ENCODE data around the gene ACSL3.

ACSL3 gene

DNA sequence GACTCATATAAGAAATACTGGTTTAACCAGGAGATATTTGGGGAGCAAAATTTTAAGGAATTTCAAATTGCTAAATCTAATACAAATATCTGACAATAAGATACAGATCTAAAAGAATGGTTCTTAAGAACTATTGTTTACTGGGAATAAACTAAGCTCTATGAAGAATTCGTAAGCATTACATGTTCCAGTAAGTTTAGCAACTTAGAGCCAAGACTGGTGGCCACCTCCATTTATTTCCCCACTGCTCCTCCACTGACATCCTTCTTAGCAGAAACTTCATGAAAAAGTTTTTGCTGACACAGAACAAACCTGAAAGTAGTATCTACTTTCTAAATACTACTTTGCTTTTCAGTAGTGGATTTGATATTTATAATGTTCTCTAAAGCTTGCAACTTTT, 83.0 kb downstream of the ACSL3 start:
- DNase-seq (ENCODE audit: low spot score), result no peak

DNA sequence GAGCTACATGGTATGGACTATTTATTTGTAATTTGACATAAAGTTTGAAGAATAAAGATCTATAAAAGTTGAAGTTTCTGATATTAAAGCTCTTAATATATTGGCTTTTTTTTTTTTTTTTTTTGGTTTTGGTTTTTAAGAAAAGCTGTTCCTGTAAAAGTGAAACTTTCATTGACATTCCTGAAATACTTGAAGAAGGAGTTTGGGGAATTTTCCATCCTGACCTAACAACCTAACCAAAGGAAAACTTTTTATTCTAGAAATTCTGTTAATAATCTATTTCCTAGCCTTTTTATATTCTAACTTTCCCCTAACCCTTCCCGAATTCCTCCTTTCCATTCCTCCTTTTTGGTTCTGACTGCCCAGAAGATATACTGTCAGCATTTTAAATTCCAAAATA, 83.7 kb downstream of the ACSL3 start:
- no peak for DNase-seq (ENCODE audit: low spot score)

- DNase-seq (ENCODE audit: low spot score), result no peak
Measured at GRCh38 chr2:222944971-222945740, 84.3 kb downstream of the ACSL3 start.

- no peak for DNase-seq (ENCODE audit: low spot score)
Measured at GRCh38 chr2:222945887-222946286, 85.1 kb downstream of the ACSL3 start.

DNA sequence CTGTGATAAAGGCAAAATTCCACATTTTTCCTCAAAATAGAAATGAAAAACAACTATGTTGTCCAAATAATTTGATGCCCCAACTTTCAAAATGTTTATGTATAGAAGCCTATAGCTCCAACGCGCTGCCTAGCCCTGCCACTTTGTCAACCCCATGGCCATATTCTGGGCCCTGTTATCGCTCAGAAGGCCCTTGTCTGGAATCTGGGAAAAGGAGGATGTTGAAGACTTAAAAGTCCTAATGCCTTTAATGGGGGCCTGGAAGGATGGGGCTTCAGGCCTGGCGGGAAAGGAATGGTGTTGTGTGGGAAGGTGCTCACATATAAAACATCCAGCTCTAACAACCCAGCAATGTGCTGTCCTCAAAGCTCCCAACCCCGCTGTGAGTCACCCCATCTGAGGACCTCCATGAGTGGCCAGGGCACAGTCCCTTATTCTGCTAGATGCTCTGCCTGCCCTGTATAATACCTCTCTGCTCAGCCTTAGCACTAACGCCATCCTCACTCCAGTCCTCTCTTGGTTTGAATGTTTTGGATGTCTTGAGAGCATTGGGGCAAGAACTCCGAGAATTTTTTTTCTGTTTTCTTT, 86.0 kb downstream of the ACSL3 start:
- DNase-seq (ENCODE audit: low spot score), result no peak

DNA sequence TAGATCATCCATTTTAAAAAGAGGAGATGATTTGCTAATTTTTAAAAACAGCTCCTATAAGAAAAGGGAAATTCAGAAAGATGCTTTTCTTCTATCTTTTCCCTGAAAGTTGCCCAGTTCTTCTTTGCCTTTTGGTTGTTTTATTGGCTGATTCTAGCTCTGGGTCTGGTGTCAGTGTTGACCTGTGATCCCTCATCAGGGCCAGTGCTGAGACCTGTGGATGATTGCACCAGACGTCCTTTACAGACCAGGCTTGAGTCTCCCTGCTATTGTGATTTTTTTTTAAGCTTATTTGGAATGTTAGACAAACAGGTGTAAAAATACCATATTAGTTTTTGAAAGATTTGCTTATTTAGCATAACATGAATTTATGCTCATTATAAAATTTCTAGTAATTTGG, 88.2 kb downstream of the ACSL3 start:
- DNase-seq (ENCODE audit: low spot score), result no peak

DNA sequence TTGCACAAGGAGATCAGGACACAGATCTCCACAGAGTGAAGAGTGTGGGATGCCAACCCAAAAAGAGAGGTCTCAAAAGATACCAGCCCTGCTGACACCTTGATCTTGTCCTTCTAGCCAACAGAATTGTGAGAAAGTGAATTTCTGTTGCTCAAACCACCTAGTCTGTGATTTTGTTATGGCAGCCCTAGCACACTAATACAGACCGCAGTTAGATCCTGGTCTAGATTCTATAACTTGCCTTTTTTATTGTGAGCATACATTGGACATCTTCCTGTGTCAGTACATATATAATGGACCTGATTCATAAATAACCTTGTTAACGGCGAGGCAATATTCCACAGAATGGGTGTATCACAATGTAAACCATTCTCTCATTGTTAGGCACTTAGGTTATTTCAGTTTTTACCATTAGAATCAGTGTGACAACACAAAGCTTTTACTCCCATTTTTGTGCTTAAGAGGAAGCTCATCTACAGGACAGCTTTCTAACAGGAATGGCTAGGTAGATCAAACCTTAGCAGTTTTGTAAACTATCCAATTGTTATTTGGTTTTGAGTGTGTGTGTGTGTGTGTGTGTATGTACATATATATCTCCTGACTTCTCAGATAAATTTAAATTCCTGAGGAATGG, 89.0 kb downstream of the ACSL3 start:
- DNase-seq (ENCODE audit: low spot score), result no peak

- DNase-seq (ENCODE audit: low spot score), result no peak
Measured at GRCh38 chr2:222950638-222951285, 89.9 kb downstream of the ACSL3 start.

GRCh38 chr2:222952204-222952603, 91.4 kb downstream of the ACSL3 start:
- no peak for DNase-seq (ENCODE audit: low spot score)

- DNase-seq (ENCODE audit: low spot score), result no peak
Measured at GRCh38 chr2:222955008-222955407, 94.2 kb downstream of the ACSL3 start.

DNA sequence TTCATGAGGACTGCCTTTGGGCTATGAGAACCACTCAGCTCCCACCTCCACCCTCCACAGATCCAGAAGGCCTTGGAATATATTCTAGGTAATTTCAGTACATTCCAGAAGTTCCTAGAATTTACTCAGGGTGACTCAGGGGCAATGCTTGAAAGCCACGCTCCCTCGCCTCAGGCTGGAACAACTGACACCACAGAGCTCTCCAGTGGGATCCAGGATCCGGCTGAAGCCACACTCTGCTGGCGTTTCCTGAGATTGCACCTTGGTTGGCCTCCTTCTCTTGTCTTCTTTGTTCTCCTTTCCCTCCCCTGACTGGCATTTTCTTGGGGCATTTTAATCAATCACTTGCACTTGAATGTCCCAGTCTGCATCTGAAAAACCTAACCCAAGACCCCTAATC, 98.5 kb downstream of the ACSL3 start:
- DNase-seq (ENCODE audit: low spot score), result no peak

GRCh38 chr2:222960126-222960525, 99.3 kb downstream of the ACSL3 start:
- no peak for DNase-seq (ENCODE audit: low spot score)

GRCh38 chr2:222963641-222964040, 102.8 kb downstream of the ACSL3 start:
- no peak for DNase-seq (ENCODE audit: low spot score)

- DNase-seq (ENCODE audit: low spot score), result no peak
Measured at GRCh38 chr2:222964376-222965031, 103.7 kb downstream of the ACSL3 start.

DNA sequence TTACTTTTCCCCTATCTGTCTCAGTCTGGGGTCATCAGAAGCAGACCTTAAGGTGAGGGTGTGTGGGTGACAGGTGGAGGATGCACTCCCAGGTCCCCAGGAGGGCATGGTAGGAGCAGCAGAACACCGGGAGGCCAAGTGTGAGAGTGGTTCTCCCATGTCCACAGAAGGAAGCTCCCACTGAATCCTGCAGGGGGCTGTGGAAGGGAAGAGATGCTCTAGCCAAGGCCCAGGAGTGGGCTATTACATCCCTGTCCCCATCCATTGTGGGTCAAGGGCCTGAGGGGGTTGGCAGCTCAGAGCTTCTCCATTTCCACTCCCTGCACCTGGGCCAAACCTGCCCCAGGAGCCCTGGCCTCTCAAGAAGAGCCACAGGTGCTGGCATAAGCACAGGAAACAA, 104.7 kb downstream of the ACSL3 start:
- DNase-seq (ENCODE audit: low spot score), result no peak

DNA sequence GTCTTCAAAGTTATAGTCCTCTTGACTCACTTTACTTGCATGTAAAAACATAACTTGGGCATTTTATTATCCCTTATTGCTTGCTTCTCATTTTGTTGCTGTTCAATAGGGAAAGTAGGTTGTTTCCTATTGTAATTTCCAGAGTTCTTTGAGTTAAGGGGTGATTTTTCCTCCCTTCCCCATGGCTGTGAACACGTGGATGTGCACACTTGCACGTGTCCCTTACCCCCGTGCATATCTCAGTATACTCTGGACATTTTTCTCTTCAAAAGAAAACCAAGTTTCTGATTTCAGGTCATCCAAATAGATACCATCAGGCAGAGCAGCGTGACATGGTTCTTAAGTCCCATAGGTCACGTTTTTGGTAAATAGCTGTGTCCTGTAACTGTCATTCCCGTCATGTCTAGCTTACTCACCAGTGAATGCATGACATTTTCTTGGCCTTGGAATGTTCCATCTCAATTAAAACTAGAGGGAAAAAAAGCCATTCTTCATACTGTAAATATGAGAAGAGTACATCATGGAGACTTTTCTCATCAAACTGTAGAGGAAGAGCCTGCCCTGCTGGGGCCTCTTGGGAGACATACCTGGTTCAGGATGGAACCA, 107.8 kb downstream of the ACSL3 start:
- DNase-seq (ENCODE audit: low spot score), result no peak

- DNase-seq (ENCODE audit: low spot score), result no peak
Measured at GRCh38 chr2:222969491-222969890, 108.7 kb downstream of the ACSL3 start.

DNA sequence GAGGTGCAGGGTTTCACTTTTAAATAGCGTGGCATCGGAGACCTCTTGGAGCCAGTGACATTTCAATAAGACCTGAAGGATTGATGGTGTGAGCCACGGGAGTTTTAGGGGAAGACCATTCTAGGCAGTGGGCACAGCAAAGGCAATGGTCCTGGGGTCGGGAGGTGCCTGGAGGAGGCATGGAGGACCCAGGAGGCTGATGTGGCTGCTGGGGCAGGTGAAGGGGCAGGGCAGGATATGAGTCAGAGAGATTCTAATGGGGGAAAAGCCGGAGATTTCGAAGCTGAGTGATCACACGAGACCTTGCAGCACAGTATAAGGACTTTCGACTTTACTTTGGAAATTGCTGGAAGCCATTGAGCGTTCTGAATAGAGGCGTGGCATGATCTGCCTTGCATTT, 111.6 kb downstream of the ACSL3 start:
- no peak for DNase-seq (ENCODE audit: low spot score)

DNA sequence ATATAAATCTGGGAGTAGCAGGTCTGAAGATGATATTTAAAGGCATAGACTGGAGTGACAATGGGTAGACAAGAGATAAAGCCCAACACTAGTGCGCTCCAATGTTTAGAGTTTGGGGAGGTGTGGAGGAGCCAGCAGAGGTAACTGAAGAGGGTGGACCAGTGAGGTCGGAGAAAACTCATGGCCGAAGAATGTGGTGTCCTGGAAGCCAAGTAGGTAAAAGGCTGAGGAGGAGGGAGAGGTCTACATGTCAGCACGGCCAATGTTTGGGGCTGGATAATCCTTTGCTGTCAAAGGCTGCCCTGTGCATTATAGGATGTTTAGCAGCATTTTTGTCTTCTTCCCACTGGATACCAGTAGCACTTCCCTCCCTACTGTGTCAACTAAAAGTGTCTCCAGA, 112.4 kb downstream of the ACSL3 start:
- no peak for DNase-seq (ENCODE audit: low spot score)

GRCh38 chr2:222973733-222974132, 112.9 kb downstream of the ACSL3 start:
- DNase-seq (ENCODE audit: low spot score), result no peak

DNA sequence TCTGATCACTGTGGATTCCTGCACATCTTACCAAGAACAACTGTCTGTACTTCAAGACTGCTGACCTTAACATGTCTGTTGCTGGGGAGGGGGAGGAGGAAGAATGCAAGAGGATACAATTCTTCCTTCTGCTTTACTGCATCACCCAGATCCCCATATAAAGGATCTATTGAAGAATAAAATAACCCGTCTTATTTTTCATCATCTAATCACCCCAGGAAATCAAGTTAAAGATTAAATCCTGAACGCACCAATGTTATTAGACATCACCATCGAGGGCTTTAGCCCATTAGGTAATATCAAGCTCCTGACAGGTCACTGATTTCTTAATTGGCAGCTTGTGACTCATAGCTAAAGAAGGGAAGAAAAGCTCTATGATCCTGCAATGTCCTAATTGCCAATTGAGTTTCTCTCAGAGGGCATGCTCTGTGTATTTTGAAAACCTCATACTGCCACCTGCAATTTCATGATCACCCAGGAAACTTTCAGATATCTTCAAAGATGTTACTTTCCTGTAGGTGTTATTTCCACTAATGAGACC, 115.8 kb downstream of the ACSL3 start:
- no peak for DNase-seq (ENCODE audit: low spot score)

- DNase-seq (ENCODE audit: low spot score), result no peak
Measured at GRCh38 chr2:222977121-222977520, 116.3 kb downstream of the ACSL3 start.
